Measurements from ENCODE around the gene PTPMT1.
A peak's percentile ranks its signal among the peaks of the same experiment; 100 is the strongest.
"Not testable (repeated sequence)": the region's sequence is repeated elsewhere in the genome, so short reads cannot be mapped to it uniquely, and the experiment has no call there.

PTPMT1 gene

DNA sequence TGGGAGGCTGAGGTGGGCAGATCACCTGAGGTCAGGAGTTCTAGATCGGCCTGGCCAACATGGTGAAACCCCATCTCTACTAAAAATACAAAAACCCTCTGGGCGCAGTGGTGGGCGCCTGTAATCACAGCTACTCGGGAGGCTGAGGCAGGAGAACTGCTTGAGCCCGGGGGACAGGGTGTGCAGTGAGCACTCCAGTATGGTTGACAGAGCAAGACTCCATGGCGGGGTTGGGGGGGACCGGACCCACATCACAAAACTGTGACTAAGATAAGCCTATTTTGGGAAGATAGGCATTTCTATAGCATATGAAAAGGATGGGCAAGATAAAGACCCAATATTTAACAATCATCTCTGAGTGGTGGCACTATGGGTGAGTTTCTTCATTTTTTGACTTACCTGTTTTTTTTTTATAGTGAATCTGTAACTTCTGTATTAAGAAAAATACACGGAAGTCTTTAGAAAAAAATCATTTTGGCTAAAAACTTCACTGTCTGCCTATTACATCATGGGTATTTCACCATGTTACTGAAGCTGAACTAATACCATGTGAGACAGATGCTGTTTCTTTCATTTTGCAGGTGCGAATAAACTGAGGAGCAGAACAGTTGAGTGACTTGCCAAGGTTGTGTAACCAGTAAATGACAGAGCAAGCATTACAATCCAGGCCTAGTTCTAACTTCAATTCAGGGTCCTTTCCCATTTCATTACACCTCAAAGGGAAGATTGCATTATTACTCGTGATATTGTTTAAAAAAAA lies 14.9 kb upstream of the PTPMT1 start:
- DNase-seq, result no peak

DNA sequence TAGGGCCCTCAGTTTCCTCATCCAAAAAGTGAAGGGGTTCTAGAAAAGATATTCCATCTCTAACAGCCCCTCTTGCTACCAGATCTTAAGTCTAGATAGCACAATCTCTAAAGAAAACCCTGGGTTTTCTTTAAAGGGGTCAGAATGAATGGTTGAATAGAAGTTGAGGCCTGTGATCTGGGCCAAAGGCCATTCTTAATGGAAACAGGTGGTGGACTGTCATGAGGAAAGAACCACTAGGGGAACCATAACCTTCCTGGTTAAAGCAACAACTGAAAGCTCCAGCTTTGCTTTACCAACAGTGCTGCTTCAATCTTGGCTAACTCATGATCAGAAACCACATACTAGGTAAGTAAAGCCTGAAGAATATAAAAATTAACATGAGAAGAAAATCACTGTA lies 14.3 kb upstream of the PTPMT1 start:
- no peak for DNase-seq

DNA sequence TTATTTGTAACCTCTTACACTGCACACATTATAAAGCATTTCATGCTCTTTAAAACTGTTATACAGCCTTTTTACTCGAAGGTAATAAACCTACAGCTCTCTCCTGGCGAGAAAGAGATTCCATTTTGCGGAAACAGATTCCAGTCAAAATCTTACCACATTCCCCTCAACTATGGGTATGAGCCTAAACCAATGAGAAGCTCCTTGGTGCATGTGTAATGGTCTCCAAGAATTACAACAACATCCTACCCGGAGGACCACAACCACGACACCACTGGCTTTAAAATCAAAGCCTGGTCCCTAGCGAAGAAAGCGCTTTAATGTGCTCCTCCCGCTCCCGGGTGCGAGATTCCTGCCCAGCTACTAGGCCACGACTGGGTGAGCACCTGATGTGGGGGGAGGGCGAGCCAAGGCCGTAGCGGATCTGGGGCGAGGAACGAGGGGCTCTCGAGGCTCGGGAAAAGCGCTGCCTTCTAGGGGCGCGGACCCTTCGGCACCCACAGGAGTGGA lies 13.3 kb upstream of the PTPMT1 start:
- peak; percentile 34 to 73 (median 66) for DNase-seq

DNA sequence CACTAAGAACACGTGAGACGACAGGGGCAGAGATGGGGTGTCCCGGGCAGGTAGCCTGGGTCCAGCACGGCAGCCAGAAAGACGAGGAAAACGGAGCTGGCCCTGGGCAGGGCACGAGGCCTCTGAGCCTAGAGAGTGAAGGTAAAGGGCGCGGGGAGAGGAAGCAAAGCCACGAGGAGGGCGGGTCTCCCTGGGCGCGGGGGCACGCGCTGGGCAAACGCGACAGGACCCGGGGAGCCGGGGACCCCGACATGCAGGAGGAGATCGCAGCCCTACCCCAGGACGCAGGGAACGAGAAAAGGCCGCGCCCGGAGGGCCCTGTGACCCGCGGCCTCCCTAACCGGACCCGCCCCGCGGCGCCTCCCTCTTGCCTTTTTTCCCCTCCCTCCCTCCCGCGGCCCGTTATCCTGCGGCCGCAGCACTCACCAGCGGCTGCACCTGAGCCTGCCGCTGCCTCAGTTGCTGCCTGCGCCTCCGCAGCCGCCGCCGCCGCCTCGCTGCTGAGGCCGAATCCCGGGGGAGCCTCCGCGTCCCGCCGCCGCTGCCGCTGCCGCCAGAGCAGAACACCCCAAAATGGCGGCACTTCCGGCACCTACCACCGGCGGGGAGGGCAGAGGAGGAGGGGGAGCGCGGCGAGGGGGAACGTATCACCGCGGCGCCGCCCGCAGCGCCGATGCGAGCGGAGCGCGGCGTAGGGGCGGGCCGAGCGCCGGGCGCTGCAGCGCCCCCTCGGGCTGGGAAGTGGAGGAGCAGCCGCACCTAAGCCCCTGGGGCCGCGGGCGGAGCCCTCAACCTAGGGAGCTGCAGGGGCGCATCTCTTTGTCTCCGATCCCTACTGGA lies 12.6 kb upstream of the PTPMT1 start, which contains the start of gene CELF1:
Gene CELF1 (minus strand): TSS at position 567 of the 840 bp plus-strand sequence. CDS start 53,609 bp downstream, outside the sequence.
- peak; percentile 94 to 96 (median 95) for DNase-seq

DNA sequence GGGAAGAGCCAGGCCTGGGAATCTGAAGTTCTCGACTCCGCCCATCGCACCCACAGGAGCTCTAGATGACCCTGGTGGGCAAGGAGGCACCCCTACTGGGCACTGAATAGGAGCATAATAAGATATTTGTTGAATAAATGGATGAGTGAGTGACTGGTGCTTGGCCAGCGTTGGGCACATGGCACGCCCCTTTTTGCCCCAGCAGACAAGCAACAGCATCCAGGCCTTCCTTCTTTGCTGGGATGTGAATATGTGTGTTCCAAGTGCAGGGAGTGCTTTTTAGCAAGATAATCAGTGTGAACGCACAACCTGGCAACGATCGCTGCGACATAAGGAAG lies 12.0 kb upstream of the PTPMT1 start:
- peak in 1 of 3 experiments; percentile 70 for DNase-seq

DNA sequence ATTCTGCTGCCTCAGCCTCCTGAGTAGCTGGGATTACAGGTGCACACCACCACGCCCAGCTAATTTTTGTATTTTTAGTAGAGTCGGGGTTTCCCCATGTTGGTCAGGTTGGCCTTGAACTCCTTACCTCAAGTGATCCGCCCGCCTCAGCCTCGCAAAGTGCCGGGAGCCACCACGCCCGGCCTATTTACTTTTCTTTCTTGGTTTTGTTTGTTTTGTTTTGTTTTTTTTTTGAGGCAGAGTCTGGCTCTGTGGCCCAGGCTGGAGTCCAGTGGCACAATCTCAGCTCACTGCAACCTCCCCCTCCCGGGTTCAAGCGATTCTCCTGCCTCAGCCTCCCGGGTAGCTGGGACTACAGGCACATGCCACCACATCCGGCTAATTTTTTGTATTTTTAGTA lies 8.4 kb upstream of the PTPMT1 start:
- DNase-seq, result not testable (repeated sequence)

DNA sequence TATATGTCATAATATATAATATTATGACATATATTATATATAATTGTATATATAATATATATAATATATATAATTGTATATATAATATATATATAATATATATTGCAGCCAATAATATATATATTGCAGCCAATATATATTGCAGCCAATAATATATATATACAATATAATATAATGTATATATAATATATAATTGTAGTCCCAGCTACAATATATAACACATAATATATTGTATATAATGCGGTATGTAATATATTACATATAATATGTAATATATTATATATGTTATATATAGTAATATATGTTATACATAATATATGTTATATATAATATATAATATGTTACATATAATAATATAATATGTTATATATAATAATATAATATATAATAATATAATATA lies 6.7 kb upstream of the PTPMT1 start:
- DNase-seq, result no peak

DNA sequence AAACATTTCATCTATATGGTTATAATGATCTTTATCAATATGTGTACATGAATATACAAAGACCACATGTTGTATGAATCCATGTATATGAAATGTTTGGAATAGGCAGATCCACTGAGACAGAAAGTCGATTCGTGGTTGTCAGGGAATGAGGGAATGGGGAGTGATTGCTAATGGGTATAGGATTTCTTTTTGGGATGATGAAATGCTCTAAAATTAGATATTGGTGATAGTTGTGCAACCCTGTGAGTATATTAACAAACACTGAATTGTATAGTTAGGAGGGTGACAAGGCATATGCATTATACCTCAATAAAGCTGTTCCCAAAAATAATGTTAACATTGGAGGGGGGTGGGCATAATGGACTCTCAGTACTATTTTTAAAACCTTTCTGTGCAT lies 5.0 kb upstream of the PTPMT1 start:
- DNase-seq, result no peak

DNA sequence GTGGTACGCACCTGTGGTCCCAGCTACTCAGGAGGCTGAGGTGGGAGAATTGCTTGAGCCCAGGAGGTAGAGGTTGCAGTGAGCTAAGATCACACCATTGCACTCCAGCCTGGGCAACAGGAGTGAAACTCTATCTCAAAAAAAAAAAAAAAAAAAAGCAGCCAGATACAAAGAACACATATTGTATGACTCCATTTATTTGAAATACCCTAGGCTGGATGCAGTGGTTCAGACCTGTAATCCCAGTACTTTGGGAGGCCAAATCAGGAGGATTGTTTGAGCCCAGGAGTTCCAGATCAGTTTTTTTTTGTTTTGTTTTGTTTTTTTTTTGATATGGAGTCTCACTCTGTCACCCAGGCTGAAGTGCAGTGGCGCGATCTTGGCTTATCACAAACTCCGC lies 3.0 kb upstream of the PTPMT1 start:
- DNase-seq, result not testable (repeated sequence)

DNA sequence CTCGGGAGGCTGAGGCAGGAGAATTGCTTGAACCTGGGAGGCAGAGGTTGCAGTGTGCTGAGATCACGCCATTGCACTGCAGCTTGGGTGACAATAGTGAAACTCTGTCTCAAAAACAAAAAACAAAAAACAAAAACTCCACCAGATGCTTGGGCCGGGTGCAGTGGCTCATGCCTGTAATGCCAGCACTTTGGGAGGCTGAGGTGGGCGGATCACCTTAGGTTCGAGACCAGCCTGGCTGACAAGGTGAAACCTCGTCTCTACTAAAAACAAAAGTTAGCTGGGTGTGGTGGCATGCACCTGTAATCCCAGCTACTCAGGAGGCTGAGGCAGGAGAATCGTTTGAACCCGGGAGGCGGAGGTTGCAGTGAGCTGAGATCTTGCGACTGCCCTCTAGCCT lies 1.0 kb upstream of the PTPMT1 start:
- not testable (repeated sequence) for DNase-seq

DNA sequence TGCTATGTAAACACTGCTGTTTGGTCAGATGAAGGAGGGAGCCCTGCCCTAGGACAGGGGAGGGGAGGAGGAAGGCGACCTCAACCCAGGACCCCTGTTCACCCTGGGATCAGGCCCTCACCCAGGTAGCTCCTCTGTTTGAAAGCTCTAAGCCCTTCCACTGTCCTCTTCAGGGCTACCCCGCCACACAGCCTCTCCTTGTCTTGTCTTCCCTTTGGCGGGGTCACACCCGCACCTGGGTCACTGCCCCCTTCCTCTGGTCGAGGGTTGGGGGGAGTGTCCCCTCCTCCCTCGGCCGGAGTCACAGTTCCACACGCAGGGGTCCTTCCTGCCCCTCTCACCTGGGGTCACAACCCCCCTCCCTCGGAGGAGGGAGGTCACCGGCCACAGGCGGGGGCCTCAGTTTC lies 463 bp upstream of the PTPMT1 start:
- no peak for DNase-seq

DNA sequence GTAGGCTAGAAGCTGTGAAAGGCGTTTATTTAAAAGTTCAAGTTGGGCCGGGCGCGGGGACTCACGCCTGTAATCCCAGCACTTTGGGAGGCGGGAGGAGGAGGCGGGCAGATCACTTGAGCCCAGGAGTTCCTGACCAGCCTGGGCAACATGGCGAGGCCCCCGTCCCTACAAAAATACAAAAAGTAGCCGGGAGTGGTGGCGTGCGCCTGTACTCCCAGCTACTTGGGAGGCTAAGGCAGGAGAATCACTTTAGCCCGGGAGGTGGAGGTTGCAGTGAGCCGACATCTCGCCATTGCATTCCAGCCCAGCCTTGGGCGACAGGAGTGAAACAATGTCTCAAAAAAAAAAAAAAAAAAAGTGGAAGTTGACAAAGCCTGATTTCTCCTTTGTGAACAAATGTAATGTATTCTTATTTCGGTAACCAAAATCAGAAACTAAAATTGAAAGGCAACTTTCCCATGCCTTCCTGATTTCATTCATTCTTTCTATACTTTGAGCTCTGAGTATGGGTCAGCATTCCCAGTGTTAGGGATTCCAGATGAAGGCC lies 825 bp downstream of the PTPMT1 start:
- DNase-seq, result no peak

DNA sequence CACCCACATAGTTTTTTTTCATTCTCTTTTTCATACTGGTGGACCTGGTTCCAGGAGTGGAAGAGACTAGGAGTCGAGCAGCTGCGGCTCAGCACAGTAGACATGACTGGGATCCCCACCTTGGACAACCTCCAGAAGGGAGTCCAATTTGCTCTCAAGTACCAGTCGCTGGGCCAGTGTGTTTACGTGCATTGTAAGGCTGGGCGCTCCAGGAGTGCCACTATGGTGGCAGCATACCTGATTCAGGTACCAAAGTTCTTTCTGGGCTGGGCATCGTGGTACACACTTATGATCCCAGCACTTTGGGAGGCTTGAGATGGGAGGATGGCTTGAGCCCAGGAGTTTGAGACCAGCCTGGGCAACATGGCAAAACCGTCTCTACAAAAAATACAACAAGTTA lies 4.2 kb downstream of the PTPMT1 start:
- no peak for DNase-seq

DNA sequence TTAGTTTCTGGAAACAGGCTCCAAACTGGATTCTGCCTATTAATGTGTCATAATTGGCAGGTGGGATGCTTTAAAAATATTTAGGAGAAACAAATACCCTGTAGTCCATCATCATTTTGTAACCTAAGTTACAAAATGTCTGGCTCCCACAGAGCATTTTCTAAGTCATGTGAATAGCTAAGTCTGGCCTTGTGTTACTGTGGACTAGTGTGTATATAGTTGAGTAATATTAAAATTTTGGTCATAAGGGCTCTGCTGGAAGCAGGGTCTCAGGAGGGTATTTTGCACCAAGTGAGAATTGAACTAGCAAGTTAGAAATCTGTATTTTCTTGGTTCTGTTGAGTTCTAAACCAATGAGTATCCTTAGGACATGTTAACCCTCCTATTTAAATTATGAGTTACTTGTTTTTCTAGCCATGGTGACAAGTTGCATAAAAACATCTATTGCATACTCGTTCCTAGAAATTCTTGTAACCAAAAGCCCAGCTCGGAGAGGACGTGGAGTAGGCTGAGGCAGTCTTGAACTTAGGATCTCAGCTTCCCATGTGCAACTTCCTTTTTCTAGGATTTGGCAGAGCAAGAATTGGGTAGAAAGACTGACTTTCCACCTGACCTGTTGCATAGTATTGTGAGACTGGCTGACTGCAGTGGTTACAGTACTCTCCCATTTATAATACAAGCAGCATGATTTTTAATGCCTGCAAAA lies 5.4 kb downstream of the PTPMT1 start:
- no peak for DNase-seq

DNA sequence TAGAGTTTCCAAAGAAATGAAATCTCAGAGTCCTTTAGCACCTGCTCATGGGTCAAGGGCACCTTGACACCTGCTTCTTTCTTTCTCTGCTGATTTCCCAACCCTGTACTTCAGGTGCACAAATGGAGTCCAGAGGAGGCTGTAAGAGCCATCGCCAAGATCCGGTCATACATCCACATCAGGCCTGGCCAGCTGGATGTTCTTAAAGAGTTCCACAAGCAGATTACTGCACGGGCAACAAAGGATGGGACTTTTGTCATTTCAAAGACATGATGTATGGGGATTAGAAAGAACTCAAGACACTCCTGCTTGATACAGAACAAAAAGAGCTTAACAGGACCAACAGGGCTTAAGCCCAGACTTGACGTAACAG lies 5.9 kb downstream of the PTPMT1 start:
- DNase-seq, result no peak

DNA sequence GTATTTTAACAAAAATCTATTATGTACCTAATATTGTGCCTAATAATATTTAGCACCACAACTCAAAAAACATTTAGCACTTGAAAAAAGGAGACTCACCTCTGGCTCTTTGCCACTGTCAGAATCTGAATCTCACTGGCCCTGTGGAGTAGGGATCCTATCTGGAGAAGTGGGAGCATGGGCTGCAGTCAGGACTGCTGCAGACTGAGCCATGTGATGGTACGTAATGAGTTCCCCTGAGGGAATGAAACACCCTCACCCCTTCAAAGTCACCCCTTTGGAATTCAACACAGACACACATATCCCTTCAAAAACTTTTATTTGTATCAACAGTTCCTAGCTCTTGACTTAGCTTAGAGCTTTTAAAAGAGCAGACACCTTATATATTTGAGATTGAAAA lies 6.5 kb downstream of the PTPMT1 start:
- no peak for DNase-seq

DNA sequence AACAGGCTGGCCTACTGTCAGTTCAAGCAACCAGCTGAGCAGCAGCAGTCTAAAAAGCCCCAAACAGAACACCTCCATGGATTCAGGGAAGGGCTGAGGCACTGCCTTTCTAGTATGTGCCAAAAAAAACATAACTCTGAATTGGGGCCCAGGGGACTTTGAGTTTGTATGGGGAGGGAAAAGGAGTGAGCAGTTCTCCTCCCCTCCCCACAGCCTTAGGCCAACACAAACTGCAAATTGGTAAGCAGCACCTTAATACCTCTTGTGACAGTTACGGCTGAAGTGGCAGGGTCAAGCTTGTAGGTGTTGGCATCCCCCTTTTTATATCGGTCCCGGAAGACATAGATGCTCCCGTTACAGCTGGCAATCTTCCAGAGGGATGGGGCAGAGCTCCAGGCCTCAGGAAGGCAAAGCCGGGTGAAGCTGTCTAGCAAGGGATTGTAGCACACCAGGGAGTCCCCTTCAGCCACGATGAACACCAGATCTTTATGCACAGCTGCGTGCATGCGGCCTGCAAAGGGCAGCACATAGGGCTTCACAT lies 7.4 kb downstream of the PTPMT1 start:
- DNase-seq, result no peak

DNA sequence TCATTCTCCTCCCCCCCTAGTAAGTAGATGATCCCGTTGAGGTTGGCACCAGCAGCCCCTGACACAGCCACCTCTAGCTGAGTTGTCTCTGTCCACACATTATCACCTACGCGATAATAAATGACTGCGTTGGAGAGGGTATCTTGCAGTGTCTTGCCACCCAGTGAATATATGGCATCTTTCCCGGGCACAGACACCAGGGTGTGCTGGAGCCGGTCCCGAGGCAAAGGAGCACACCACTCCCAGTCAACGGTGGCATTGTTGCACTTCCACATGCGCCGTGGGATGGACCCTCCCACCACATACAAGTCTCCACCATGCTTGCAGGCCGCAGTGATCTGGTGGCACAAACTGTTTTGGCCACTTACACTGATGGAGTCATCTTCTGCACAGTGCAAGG lies 7.9 kb downstream of the PTPMT1 start:
- no peak for DNase-seq

DNA sequence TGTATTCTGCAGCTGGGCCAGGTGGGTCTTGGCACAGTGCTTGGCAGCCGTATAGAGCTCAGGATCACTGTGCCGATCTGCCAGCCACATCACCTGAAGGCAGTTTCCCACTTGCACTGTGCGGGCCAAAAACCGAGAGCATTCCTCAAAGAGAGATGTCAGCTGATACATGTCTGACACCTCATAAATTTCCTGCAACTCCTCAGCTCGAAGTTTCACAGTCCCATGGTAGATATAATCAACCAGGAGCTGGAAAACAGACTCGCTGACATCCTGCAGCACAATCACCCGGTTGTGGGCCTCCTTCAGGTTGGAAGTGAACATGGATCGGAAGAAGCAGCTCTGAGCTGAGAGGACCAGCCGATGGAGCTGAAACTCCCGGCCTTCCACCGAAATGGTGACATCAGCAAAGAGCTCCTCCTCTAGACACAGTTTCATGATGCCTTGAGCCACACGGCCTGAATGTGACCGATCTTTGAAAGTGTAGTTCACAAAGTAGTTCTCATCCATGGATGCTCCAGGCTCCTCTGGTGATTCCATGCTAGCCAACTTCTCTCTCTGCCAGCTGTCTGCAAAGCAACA lies 12.2 kb downstream of the PTPMT1 start:
- peak in 1 of 3 experiments; percentile 16 for DNase-seq

DNA sequence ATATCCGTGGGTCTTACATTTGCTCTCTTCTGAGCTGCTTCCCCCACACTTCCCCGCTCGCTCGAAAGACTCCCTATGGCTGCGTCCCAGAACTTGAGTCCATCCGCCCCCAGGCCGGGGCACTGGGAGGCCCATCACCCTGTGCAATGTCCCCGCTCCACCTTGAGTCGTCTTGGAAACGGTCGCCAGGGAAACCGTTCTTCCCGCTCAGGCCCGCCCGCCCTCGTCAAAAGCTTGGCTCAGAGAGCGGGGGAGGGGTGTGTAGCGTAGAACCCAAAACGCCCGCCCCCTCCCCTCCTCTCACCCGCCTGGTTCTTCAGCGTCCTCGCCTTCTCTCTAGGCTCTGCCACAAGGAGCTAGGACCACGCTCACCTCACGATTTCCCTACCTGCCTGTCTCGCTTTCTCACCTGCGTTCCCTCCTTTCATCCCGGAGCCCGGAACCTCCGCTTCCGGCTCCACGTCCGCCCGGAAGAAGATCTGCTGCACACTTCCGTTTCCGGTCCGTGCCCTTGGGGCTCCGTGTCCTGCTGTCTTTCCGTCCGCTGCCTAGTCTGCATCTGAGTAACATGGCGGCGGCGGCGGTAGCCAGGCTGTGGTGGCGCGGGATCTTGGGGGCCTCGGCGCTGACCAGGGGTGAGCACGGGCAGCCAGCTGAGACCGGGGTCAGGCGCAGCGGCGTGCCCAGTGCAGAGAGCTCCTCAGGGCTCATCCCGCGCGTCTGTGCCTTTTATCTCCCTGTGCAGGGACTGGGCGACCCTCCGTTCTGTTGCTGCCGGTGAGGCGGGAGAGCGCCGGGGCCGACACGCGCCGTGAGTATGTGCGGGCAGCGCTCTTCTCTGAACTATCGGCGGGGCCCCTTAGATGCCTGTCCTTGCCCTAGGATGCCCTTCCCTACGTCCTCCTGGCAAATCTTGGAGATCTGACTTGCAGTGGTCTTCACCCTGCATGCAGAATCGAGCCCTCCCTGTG lies 13.4 kb downstream of the PTPMT1 start, which contains the start of the genes KBTBD4 and NDUFS3:
Gene KBTBD4 (minus strand): TSS at position 447 of the 971 bp plus-strand sequence. CDS start 19 bp downstream, at position 428.
Gene NDUFS3 (plus strand): TSS at position 551 of the 971 bp plus-strand sequence. CDS start 18 bp downstream, at position 569.
- DNase-seq, result peak; percentile 97

DNA sequence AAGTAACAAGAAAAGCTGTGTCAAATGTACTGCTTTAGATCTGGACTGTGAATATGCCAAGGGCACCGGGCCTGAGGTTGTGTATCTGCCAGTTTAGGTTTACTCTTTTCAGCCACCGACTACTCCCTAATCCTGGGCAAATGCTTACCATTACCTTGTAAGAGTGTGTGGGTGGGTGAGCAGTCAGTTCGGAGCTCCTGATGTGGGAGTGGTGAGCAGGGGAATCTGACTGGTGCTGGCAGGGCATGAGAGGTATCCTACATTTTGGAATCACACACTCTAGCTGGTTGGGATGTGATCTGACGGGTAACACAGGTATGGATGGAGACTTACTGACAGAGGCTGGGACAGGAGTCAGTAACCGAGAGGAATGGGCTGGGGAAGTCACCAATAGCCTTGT lies 18.4 kb downstream of the PTPMT1 start:
- DNase-seq, result no peak
